Brain pericyte (primary cell): ENCODE results near the gene KCNQ1OT1.

Experiments used
- DNase-seq: peaks from one replicate; pipeline ENCODE4 v3.0.0-alpha.2; 2012; ENCODE audit warnings: low read depth, low spot score

The KCNQ1OT1 gene

GRCh38 chr11:2595204-2595603 lies 104.6 kb downstream of the KCNQ1OT1 start:
- no peak for DNase-seq

GRCh38 chr11:2594267-2594666 lies 105.5 kb downstream of the KCNQ1OT1 start:
- no peak for DNase-seq

GRCh38 chr11:2593393-2593950 lies 106.3 kb downstream of the KCNQ1OT1 start:
- no peak for DNase-seq

- no peak for DNase-seq
Observed at GRCh38 chr11:2592559-2593392, 107.0 kb downstream of the KCNQ1OT1 start.

GRCh38 chr11:2591805-2592204 lies 108.0 kb downstream of the KCNQ1OT1 start:
- no peak for DNase-seq

- no peak for DNase-seq
Observed at GRCh38 chr11:2590965-2591754, 108.6 kb downstream of the KCNQ1OT1 start.

GRCh38 chr11:2590131-2590964 lies 109.4 kb downstream of the KCNQ1OT1 start:
- no peak for DNase-seq

- no peak for DNase-seq
Observed at GRCh38 chr11:2589538-2589934, 110.3 kb downstream of the KCNQ1OT1 start.

GRCh38 chr11:2588809-2589537 lies 110.8 kb downstream of the KCNQ1OT1 start:
- no peak for DNase-seq

- no peak for DNase-seq
Observed at GRCh38 chr11:2587976-2588748, 111.6 kb downstream of the KCNQ1OT1 start.

GRCh38 chr11:2587132-2587930 lies 112.5 kb downstream of the KCNQ1OT1 start:
- no peak for DNase-seq

- DNase-seq: no peak
Observed at GRCh38 chr11:2586793-2587131, 113.0 kb downstream of the KCNQ1OT1 start.

GRCh38 chr11:2586087-2586792 lies 113.6 kb downstream of the KCNQ1OT1 start:
- DNase-seq: no peak

- DNase-seq: no peak
Observed at GRCh38 chr11:2585566-2586086, 114.2 kb downstream of the KCNQ1OT1 start.

- no peak for DNase-seq
Observed at GRCh38 chr11:2584812-2585565, 114.8 kb downstream of the KCNQ1OT1 start.

- no peak for DNase-seq
Observed at GRCh38 chr11:2584434-2584811, 115.4 kb downstream of the KCNQ1OT1 start.

GRCh38 chr11:2583605-2583958 lies 116.2 kb downstream of the KCNQ1OT1 start:
- no peak for DNase-seq
